Measurements from ENCODE around the gene YTHDC1. TPM values are rescaled to one million over a fixed set of nuclear protein-coding genes. Genes with fewer than 3 reads are reported as not detected.

The YTHDC1 gene
- total and polyA plus RNA-seq, 2 of the 13 experiments (the other 11 are each of a cell fraction or from before 2014, with no cell fraction given) = 37.3 to 56.8 TPM

GRCh38 chr4:68299492-68300457 is 50.1 kb downstream of the YTHDC1 start (continued):
- TF ChIP-seq ZBTB10 (CRISPR knock-in tag; IDR thresholded peaks at IDR 0.05; ENCODE audit: borderline replicate concordance) (no peak), MEIS2 (CRISPR knock-in tag; IDR thresholded peaks at IDR 0.05) (no peak), NFIC (IDR thresholded peaks at IDR 0.05; ENCODE audit: low read length) (peak; percentile 88; the same call in 1 of the 2 replicates), EP300 (IDR thresholded peaks at IDR 0.05; ENCODE audit: low read depth in 2 of 2, low read length in 2 of 2) (peak in 1 of 2 experiments; percentile 68; a peak in 1 of 4 replicates), EP300 (CRISPR knock-in tag; IDR thresholded peaks at IDR 0.05; ENCODE audit: borderline replicate concordance) (no peak), MAX (IDR thresholded peaks at IDR 0.05) (no peak), ZNF629 (CRISPR knock-in tag; conservative IDR thresholded peaks at IDR 0.05) (no peak), CEBPG (CRISPR knock-in tag; IDR thresholded peaks at IDR 0.05) (0 out of 2 replicates have a peak, but pooled peaks have one; percentile 4), SNAPC2 (CRISPR knock-in tag; IDR thresholded peaks at IDR 0.05) (no peak), POGZ (CRISPR knock-in tag; IDR thresholded peaks at IDR 0.05) (0 out of 2 replicates have a peak, but pooled peaks have one; percentile 18), BCLAF1 (IDR thresholded peaks at IDR 0.05) (no peak), NCOA2 (CRISPR knock-in tag; IDR thresholded peaks at IDR 0.05) (peak; percentile 72; the same call in 1 of the 2 replicates), NR2F1 (CRISPR knock-in tag; IDR thresholded peaks at IDR 0.05) (peak in 1 of 2 experiments; percentile 45; a peak in 1 of 4 replicates), NFE2L2 (IDR thresholded peaks at IDR 0.05; ENCODE audit: low read length) (peak; percentile 37), ZNF329 (CRISPR knock-in tag; IDR thresholded peaks at IDR 0.05; ENCODE audit: low read depth) (no peak), ZNF768 (CRISPR knock-in tag; IDR thresholded peaks at IDR 0.05) (no peak), AKAP8 (CRISPR knock-in tag; IDR thresholded peaks at IDR 0.05) (no peak), SAP130 (CRISPR knock-in tag; IDR thresholded peaks at IDR 0.05; ENCODE audit: low read depth) (peak; percentile 40), ZNF350 (CRISPR knock-in tag; IDR thresholded peaks at IDR 0.05; ENCODE audit: borderline replicate concordance, low read depth) (no peak), KLF16 (CRISPR knock-in tag; IDR thresholded peaks at IDR 0.05) (0 out of 4 replicates have a peak, but pooled peaks of 1 of the 2 experiments have one; percentile 30), TBX3 (IDR thresholded peaks at IDR 0.05; ENCODE audit: borderline replicate concordance) (peak; percentile 20; the same call in 1 of the 2 replicates), TCF7 (IDR thresholded peaks at IDR 0.05; ENCODE audit: low read depth) (peak; percentile 78)
